HCT116 (cell line): ENCODE results near the gene DHH.

ENCODE experiments used
- CTCF ChIP-seq, 3 experiments: fragments of 200-600 bp in 1 of 3; sonication (generic) in 1 of 3; IDR thresholded peaks in 2 of 3; conservative IDR thresholded peaks in 1 of 3; 2 replicates each; pipeline ENCODE4 v1.5.1; 2012 to 2017; ENCODE audit warnings: low read depth in 2 of 3, low read length in 2 of 3, antibody characterized with exemption in 1 of 3, borderline replicate concordance in 1 of 3, control low read depth in 1 of 3, mild to moderate bottlenecking in 1 of 3, mixed read lengths in 1 of 3, mixed run types in 1 of 3, moderate library complexity in 1 of 3; ENCODE audit not compliant: insufficient read depth in 1 of 3
- EZH2 ChIP-seq: fragments of 200-600 bp; sonication (generic); IDR thresholded peaks from 2 replicates; pipeline ENCODE4 v1.6.1; 2017; ENCODE audit warnings: antibody characterized with exemption, mixed run types
- POLR2AphosphoS5 ChIP-seq: IDR thresholded peaks from 2 replicates; pipeline ENCODE4 v1.6.1; 2011; ENCODE audit warnings: mild to moderate bottlenecking, low read depth, low read length, moderate library complexity
- REST ChIP-seq: IDR thresholded peaks from 2 replicates; pipeline ENCODE4 v1.6.1; 2012; ENCODE audit warnings: low read depth

- TF ChIP-seq POLR2AphosphoS5: no peak
- TF ChIP-seq CTCF (IDR thresholded peaks at IDR 0.05 in 2 of 3, conservative IDR thresholded peaks at IDR 0.05 in 1 of 3; ENCODE audit: borderline replicate concordance in 1 of 3, insufficient read depth in 1 of 3, low read depth in 2 of 3, low read length in 2 of 3): no peak
- no peak for TF ChIP-seq EZH2
- TF ChIP-seq REST: no peak
Measured at GRCh38 chr12:49055092-49055491, 39.5 kb downstream of the DHH start.
